Heart right ventricle (tissue), 16 donors: ENCODE measurements around the gene RCOR2. TPM values are rescaled to one million over a fixed set of nuclear protein-coding genes. Genes with fewer than 3 reads are reported as not detected.

Experiments used
- ATAC-seq, 8 donors: fragments of 200-7000 bp; cut with Tn5 transposase; one replicate each; pipeline ENCODE4 v1.9.1; 2020; ENCODE audit warnings: mild to moderate bottlenecking in 8 of 8, moderate library complexity in 8 of 8, moderate number of reproducible peaks in 1 of 8
- DNase-seq, 2 donors: peaks; one replicate each; pipeline ENCODE4 v3.0.0-alpha.2; 2020
- H3K27ac ChIP-seq, 10 donors: fragments of 200-600 bp; sonication (generic) in 2 of 10; one replicate each; pipeline versions ENCODE4 v1.5.0 to v1.8.0; 2020 to 2022; ENCODE audit warnings: mild to moderate bottlenecking in 3 of 10
- H3K27me3 ChIP-seq, 7 donors: fragments of 200-600 bp; one replicate each; pipeline ENCODE4 v1.8.0; 2021 to 2022; ENCODE audit warnings: mild to moderate bottlenecking in 2 of 7
- H3K36me3 ChIP-seq, 9 donors: fragments of 200-600 bp; sonication (generic) in 1 of 9; one replicate each; pipeline versions ENCODE4 v1.5.0 to v1.8.0; 2020 to 2022; ENCODE audit warnings: mild to moderate bottlenecking in 2 of 9
- H3K4me1 ChIP-seq, 9 donors: fragments of 200-600 bp; sonication (generic) in 1 of 9; one replicate each; pipeline versions ENCODE4 v1.5.0 to v1.8.0; 2020 to 2022; ENCODE audit warnings: mild to moderate bottlenecking in 4 of 9
- H3K4me3 ChIP-seq, 10 donors: fragments of 200-600 bp; sonication (generic) in 2 of 10; one replicate each; pipeline versions ENCODE4 v1.5.0 to v1.8.0; 2020 to 2022; ENCODE audit warnings: mild to moderate bottlenecking in 7 of 10, moderate library complexity in 2 of 10
- H3K9me3 ChIP-seq, 11 donors: fragments of 200-600 bp in 10 of 11; sonication (generic) in 2 of 11; one replicate each; pipeline versions ENCODE4 v1.5.0 to v1.8.0; 2013 to 2022; ENCODE audit warnings: mild to moderate bottlenecking in 2 of 11, control low read depth in 1 of 11, moderate library complexity in 1 of 11
- WGBS, 2 donors: extraction: QIAGEN DNeasy Blood & Tissue Kit; methylation state at CpG; one replicate each; pipeline ENCODE4 v1.1.7; 2013; ENCODE audit warnings: inconsistent platforms in 1 of 2; 5-methylcytosine and 5-hydroxymethylcytosine counted together
- intact Hi-C, 10 donors: fragments of 100-400 bp; cut with DNase I; formaldehyde crosslinking; loops; one replicate each; pipeline versions ENCODE4 v1.11.1 to v1.14.2; 2022
- polyA plus RNA-seq, 2 donors: library from polyadenylated mRNA; stranded (reverse); fragments of 200-250 nt; gene quantifications; one replicate each; pipeline ENCODE4 v1.2.3, GENCODE V29; 2013
- total RNA-seq, 10 donors: library from RNA; stranded (reverse); fragmentation: NEBNext Ultra II Directional in 3 of 10; extraction: Animal tissue kit (Norgen Biotek cat#: 25700) in 3 of 10; gene quantifications; one replicate each; pipeline versions ENCODE4 v1.2.1 to v1.2.4, GENCODE V29; 2021 to 2023
- TF ChIP-seq, protein P1 (sequence below), 9 donors: fragments of 200-600 bp; sonication (generic) in 2 of 9; IDR thresholded peaks; one replicate each; pipeline versions ENCODE4 v1.5.0 to v1.8.0; 2021 to 2022; ENCODE audit warnings: antibody characterized with exemption in 9 of 9, mild to moderate bottlenecking in 5 of 9, moderate library complexity in 1 of 9
- donor health status: Arrhythmogenic right ventricular cardiomyopathy.
- donor health status: ischemic (EF 13 %, LVEDD 7.1; RV severe dilation, severe dysfunction).
- donor health status: healthy with polysubstance abuse.
- donor health status: DM: no; HTN: yes; CAD: no.
- donor health status: DM: no; HTN: no; CAD: no.
- donor health status: ischemic (EF 25% LVEDD 6.9; RV normal size, moderate dysfunction).
- donor health status: ischemic (EF 25% LVEDD 5.7; RV mildly dilated, moderate dysfunction).
- donor health status: healthy.
- donor health status: DM: yes; HTN: yes; CAD: no.
- donor health status: Ischemic cardiomyopathy.
- donor health status: ischemic (EF 35%, LVEDD 5.7; RV mildly dilated, moderate dysfunction).
- donor health status: nonischemic (EF 11% LVEDD 7.7; RV severe dilation, severe dysfunction).
- donor health status: DM: yes; HTN: yes; CAD: no.
- donor health status: PGD.
- donor health status: ischemic (EF 29% LVEDD 5.4; RV normal size, mild dysfunction).
- donor health status: nonischemic (EF 23%, LVEDD 6.1; RV moderate dilation, normal function).

RCOR2 gene
- total and polyA plus RNA-seq, 12 donors, result 1.1 to 8.4 (median 5.0) TPM

DNA sequence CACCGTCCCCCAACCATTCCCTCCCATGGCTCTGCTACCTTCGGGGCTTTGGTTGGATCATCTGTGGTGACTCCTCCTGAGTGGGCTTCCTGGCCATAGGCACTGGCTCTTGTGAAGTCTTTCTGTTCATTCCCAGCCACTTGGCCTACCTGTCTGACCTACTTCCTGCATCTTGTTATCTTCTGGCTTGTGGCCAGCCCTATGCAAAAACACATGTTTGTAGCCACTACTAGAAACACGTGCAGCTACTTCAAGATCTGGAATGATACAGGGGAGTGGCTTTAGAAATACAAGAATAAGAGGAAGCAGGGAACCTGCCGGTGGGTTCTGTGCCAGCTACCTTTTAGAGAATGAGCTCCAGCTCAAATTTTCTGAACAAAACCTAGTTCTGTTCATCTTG is 20.9 kb downstream of the RCOR2 start:
- no peak for DNase-seq
- H3K36me3 ChIP-seq, result peaks cover 0 to 79% (median 46%) of the 10 kb centered on the region in 9 donors
- no peaks in the 10 kb centered on the region for H3K27me3 ChIP-seq
- H3K4me1 ChIP-seq, result peaks cover 0 to 34% (median 16%) of the 10 kb centered on the region in 9 donors
- H3K4me3 ChIP-seq, result no peak overlapping the region
- TF ChIP-seq, protein P1, sequence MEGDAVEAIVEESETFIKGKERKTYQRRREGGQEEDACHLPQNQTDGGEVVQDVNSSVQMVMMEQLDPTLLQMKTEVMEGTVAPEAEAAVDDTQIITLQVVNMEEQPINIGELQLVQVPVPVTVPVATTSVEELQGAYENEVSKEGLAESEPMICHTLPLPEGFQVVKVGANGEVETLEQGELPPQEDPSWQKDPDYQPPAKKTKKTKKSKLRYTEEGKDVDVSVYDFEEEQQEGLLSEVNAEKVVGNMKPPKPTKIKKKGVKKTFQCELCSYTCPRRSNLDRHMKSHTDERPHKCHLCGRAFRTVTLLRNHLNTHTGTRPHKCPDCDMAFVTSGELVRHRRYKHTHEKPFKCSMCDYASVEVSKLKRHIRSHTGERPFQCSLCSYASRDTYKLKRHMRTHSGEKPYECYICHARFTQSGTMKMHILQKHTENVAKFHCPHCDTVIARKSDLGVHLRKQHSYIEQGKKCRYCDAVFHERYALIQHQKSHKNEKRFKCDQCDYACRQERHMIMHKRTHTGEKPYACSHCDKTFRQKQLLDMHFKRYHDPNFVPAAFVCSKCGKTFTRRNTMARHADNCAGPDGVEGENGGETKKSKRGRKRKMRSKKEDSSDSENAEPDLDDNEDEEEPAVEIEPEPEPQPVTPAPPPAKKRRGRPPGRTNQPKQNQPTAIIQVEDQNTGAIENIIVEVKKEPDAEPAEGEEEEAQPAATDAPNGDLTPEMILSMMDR (IDR thresholded peaks at IDR 0.05), result no peak
- 55% methylated on average over 4 of the region's 4 CpGs for WGBS, 2 donors
- no peak for ATAC-seq
- intact Hi-C loops, result loop anchor here in 1 of 10 donors (5.0 kb wide), 1 partner anchor 1239 kb away; no protein-coding TSS in a partner anchor
- no peak overlapping the region for H3K27ac ChIP-seq
- no peaks in the 10 kb centered on the region for H3K9me3 ChIP-seq

DNA sequence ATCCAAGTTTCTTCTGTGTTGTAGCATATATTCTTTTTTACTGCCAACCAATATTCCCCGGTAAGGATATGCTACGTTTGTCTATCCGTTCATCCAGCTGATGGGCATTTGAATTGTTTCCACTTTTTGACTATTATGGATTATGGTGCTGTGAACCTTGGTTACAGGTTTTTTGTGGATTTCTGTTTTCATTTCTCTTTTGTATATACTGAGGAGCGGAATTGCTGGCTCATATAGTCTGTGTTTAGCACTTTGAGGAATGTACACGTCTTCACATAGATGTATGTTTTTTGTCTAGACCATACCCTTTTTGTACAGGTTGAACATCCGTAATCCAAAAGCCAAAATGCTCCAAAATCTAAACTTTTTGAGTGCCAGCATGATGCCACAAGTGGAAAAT is 23.6 kb downstream of the RCOR2 start:
- no peaks in the 10 kb centered on the region for H3K9me3 ChIP-seq
- no peak overlapping the region for H3K27ac ChIP-seq
- peaks cover 0 to 58% (median 19%) of the 10 kb centered on the region in 9 donors for H3K36me3 ChIP-seq
- TF ChIP-seq, protein P1 (IDR thresholded peaks at IDR 0.05), result no peak
- WGBS, 2 donors, result 97 to 99% methylated on average over 6 of the region's 6 CpGs
- intact Hi-C loops, result no loop called here
- H3K27me3 ChIP-seq, result no peaks in the 10 kb centered on the region
- H3K4me3 ChIP-seq, result no peak overlapping the region
- ATAC-seq (no peak), DNase-seq (no peak)
- H3K4me1 ChIP-seq, result peaks cover 10 to 52% (median 37%) of the 10 kb centered on the region in 9 donors

DNA sequence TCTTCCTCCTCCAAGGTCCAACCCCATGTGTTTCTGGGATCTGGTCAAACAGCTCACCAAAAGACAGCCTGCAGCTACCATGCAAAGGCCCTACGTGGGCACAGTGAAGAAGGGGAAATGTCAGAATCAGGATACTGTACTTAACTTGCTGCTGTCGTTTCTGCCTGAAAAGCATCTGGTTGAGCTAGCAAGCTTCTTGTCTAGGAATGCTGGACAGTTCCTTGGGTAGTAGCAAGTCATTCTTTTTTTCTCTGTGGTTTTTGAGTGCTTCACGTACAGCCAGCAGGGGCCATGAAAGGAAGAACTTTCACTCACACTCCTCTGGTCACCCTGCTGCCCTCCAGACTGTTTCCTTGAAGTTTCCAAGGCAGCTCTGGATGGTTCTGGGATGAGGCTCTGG is 24.7 kb downstream of the RCOR2 start:
- H3K4me3 ChIP-seq, result no peak overlapping the region
- no peak overlapping the region for H3K27ac ChIP-seq
- 37 to 39% methylated on average over 3 of the region's 3 CpGs for WGBS, 2 donors
- peaks cover 18 to 57% (median 42%) of the 10 kb centered on the region in 9 donors for H3K4me1 ChIP-seq
- H3K36me3 ChIP-seq, result peaks cover 0 to 47% (median 13%) of the 10 kb centered on the region in 9 donors
- intact Hi-C loops, result no loop called here
- ATAC-seq (no peak), DNase-seq (no peak)
- H3K9me3 ChIP-seq, result no peaks in the 10 kb centered on the region
- H3K27me3 ChIP-seq, result no peaks in the 10 kb centered on the region
- TF ChIP-seq, protein P1 (IDR thresholded peaks at IDR 0.05), result no peak

DNA sequence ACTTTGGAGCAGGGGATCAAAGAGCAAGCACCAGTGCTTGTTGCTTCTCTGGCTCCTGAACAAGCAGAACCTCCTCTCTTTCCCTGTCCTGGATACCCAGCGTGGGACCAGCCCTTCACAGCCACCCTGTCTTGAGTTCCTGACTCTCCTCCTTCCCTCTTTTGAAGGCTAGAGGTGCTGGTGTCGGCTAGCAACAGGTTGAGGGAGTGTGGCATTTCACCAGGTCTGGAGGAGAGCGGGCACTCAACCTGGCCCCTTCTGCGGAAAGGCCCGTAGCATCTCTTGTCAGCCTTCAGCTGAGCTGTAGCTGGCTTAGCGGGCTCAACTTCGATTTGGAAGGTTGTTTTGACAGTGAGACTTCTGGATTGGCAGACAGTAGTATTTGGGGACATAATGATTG is 26.6 kb downstream of the RCOR2 start:
- no peak for ATAC-seq
- H3K27me3 ChIP-seq, result no peaks in the 10 kb centered on the region
- no peak for DNase-seq
- peak overlapping the region in 1 of 10 donors; percentile 13 for H3K27ac ChIP-seq
- no peaks in the 10 kb centered on the region for H3K9me3 ChIP-seq
- H3K36me3 ChIP-seq, result peaks cover 0 to 28% (median 4%) of the 10 kb centered on the region in 9 donors
- TF ChIP-seq, protein P1 (IDR thresholded peaks at IDR 0.05), result no peak
- 85 to 87% methylated on average over 7 of the region's 7 CpGs for WGBS, 2 donors
- intact Hi-C loops, result no loop called here
- peaks cover 15 to 59% (median 36%) of the 10 kb centered on the region in 9 donors for H3K4me1 ChIP-seq
- H3K4me3 ChIP-seq, result no peak overlapping the region
